ENCODE results near the gene LCN1. TPM values are rescaled to one million over a fixed set of nuclear protein-coding genes. Genes with fewer than 3 reads are reported as not detected.

LCN1 gene
- total and polyA plus RNA-seq, 2 donors (not counting 3 experiments of a cell fraction or from before 2014, with no cell fraction given), result not detected

GRCh38 chr9:135487281-135488012 lies 33.8 kb upstream of the LCN1 start:
- no peaks in the 10 kb centered on the region for H3K27me3 ChIP-seq (ENCODE audit: control insufficient read depth in 2 of 2, insufficient read depth in 2 of 2, low read length in 2 of 2)
- no peak overlapping the region for H3K4me2 ChIP-seq (ENCODE audit: insufficient read depth, low read length)
- POLR2A ChIA-PET, result no interaction called here
- FAIRE-seq (no peak), DNase-seq (ENCODE audit: low read depth, low spot score) (no peak)
- no peak overlapping the region for H3K27ac ChIP-seq (ENCODE audit: insufficient read depth, low read depth, low read length)
- no peaks in the 10 kb centered on the region for H3K79me2 ChIP-seq (ENCODE audit: control insufficient read depth, insufficient read depth, low read length)
- no peak overlapping the region for H2AFZ ChIP-seq (ENCODE audit: low read depth, low read length)
- H3K36me3 ChIP-seq (ENCODE audit: control insufficient read depth in 2 of 2, extremely low read depth in 1 of 2, insufficient read depth in 2 of 2, low read length in 2 of 2), result peaks cover 0 to 29% of the 10 kb centered on the region in 2 experiments
- BruUV-seq (replicated peaks), result no TSS peak
- no peaks in the 10 kb centered on the region for H4K20me1 ChIP-seq (replicated peaks; ENCODE audit: control insufficient read depth, extremely low read depth, insufficient read depth, low read length)
- no peaks in the 10 kb centered on the region for H3K9me3 ChIP-seq (replicated peaks; ENCODE audit: control insufficient read depth, insufficient read depth, low read length)
- no peaks in the 10 kb centered on the region for H3K4me1 ChIP-seq (ENCODE audit: control insufficient read depth, extremely low read depth, insufficient read depth, low read length)
- dilution Hi-C loops (cut with MboI; ENCODE audit: extremely low pct_ligation_motif_present, low sequenced_read_pairs), result no loop called here
- CTCF ChIA-PET, result interaction anchor here (0.8 kb wide), 1 partner anchor 10 kb away, joined by 3 read pairs; no protein-coding TSS in a partner anchor
- no peaks in the 10 kb centered on the region for H3K9me1 ChIP-seq (replicated peaks; ENCODE audit: control insufficient read depth, extremely low read depth, insufficient read depth, low read length)
- H3K4me3 ChIP-seq (replicated peaks in 1 of 3; ENCODE audit: insufficient read depth in 1 of 3, low read depth in 1 of 3, low read length in 3 of 3), result no peak overlapping the region
- TF ChIP-seq POLR2A (IDR thresholded peaks at IDR 0.05; ENCODE audit: low read depth, low read length), result no peak
- TF ChIP-seq EZH2 (IDR thresholded peaks at IDR 0.05; ENCODE audit: borderline replicate concordance, low read depth, low read length, severe bottlenecking), result no peak
- no peak for TF ChIP-seq MAX (IDR thresholded peaks at IDR 0.05; ENCODE audit: insufficient read depth, insufficient read length)
- no peak for TF ChIP-seq JUN (IDR thresholded peaks at IDR 0.05; ENCODE audit: borderline replicate concordance, insufficient read depth, insufficient read length, low read depth)
- TF ChIP-seq FOS (IDR thresholded peaks at IDR 0.05; ENCODE audit: borderline replicate concordance, insufficient read depth, low read length), result no peak
- TF ChIP-seq GATA2 (IDR thresholded peaks at IDR 0.05; ENCODE audit: insufficient read depth, insufficient read length, low read depth, low read length), result no peak
- no peak for TF ChIP-seq MYC (IDR thresholded peaks at IDR 0.05; ENCODE audit: low read depth, low read length)
- no peak for TF ChIP-seq CTCF (IDR thresholded peaks at IDR 0.05; ENCODE audit: extremely low read depth in 1 of 2, insufficient read depth in 1 of 2, low read depth in 1 of 2, low read length in 2 of 2)
- TF ChIP-seq POLR2AphosphoS5 (IDR thresholded peaks at IDR 0.05; ENCODE audit: insufficient read depth, low read depth, low read length), result no peak
- H3K9ac ChIP-seq (replicated peaks; ENCODE audit: extremely low read depth, insufficient read depth, low read length), result no peak overlapping the region
- intact Hi-C loops (cut with micrococcal nuclease), result no loop called here
